Activated B cell treated with CpG ODN at 0.5 μM for 24 hours (primary cell): ENCODE measurements around the gene ZBTB16. TPM values are rescaled to one million over a fixed set of nuclear protein-coding genes. Genes with fewer than 3 reads are reported as not detected.
A peak's percentile ranks its signal among the peaks of the same experiment; 100 is the strongest.

ENCODE experiments used
- ATAC-seq: fragments of 200-7000 bp; cut with Tn5 transposase; one replicate; pipeline ENCODE4 v1.10.0; 2021; ENCODE audit warnings: low read depth, mild to moderate bottlenecking, moderate library complexity
- CTCF ChIA-PET: fragments of 350-600 bp; sonication (Branson Sonifier 250); formaldehyde crosslinking; loops from one replicate; lab custom pipeline; 2021; ENCODE audit warnings: antibody characterized with exemption; lab: Charles Lee
- POLR2A ChIA-PET: fragments of 350-600 bp; sonication (Branson Sonifier 250); formaldehyde crosslinking; loops from one replicate; lab custom pipeline; 2021; ENCODE audit warnings: antibody characterized with exemption; lab: Charles Lee
- DNase-seq: peaks from one replicate; pipeline ENCODE4 v3.0.0; 2022
- H3K27ac Mint-ChIP-seq: one replicate; pipeline ENCODE4 v1.8.0; 2020; ENCODE audit warnings: mixed read lengths
- H3K27me3 Mint-ChIP-seq: one replicate; pipeline ENCODE4 v1.8.0; 2021; ENCODE audit warnings: mixed read lengths
- H3K36me3 Mint-ChIP-seq: one replicate; pipeline ENCODE4 v1.8.0; 2021; ENCODE audit warnings: low read depth, mixed read lengths
- H3K4me1 Mint-ChIP-seq: one replicate; pipeline ENCODE4 v1.8.0; 2021; ENCODE audit warnings: mixed read lengths
- H3K4me3 Mint-ChIP-seq: one replicate; pipeline ENCODE4 v1.8.0; 2020; ENCODE audit warnings: mild to moderate bottlenecking, mixed read lengths
- H3K9me3 Mint-ChIP-seq: one replicate; pipeline ENCODE4 v1.8.0; 2020; ENCODE audit warnings: mixed read lengths
- intact Hi-C: fragments of 100-400 bp; cut with micrococcal nuclease; formaldehyde crosslinking; loops from one replicate; pipeline ENCODE4 v1.15.1; 2024
- total RNA-seq: library from RNA; stranded (reverse); gene quantifications from 2 replicates; pipeline ENCODE4 v1.2.3, GENCODE V29; 2022
- TF ChIP-seq, protein P1 (sequence below): fragments of 200-600 bp; IDR thresholded peaks from one replicate; pipeline ENCODE4 v1.8.0; 2022; ENCODE audit warnings: antibody characterized with exemption, mild to moderate bottlenecking

ZBTB16 gene
- total RNA-seq, 1 donor from 2014 or later = 2.5 TPM

DNA sequence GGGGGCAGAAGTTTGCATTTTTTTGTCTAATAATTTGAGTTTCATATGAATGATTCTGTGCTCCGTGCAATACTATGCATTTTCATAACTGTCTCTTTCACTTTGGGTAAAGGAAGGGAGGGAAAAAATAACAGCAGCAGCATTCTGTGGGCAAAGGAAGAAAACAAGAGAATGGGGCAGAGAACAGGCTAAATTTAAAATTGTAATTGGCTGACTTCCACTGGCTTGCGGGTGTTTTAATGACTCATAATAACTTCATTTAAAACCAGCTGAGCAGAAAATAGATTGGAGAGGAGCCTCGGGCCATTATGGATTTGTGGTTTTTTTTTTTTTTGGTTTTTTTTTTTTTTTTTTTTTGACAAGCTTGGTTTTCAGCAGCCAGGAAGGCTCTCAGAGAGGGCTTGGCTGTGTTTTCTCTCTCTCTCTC is 107.4 kb downstream of the ZBTB16 start:
- ATAC-seq (peak; percentile 27), DNase-seq (no peak)
- ChIA-PET CTCF (interaction anchor here (1.9 to 3.9 kb wide), 2 partner anchors 14 to 94 kb away, joined by 5 to 11 read pairs; no protein-coding TSS in a partner anchor), POLR2A (interaction anchor here (0.6 kb wide), 1 partner anchor 36 kb away, joined by 3 read pairs; no protein-coding TSS in a partner anchor)
- peak overlapping the region; percentile 71 for H3K27ac Mint-ChIP-seq
- H3K4me3 Mint-ChIP-seq = peak overlapping the region; percentile 65
- H3K36me3 Mint-ChIP-seq = no peaks in the 10 kb centered on the region
- H3K4me1 Mint-ChIP-seq = peaks cover 88% of the 10 kb centered on the region
- no peaks in the 10 kb centered on the region for H3K9me3 Mint-ChIP-seq
- intact Hi-C loops = loop anchor here (10.0 kb wide), 1 partner anchor 238 kb away; the partner anchor contains the start of genes C11orf71 and RBM7
- no peaks in the 10 kb centered on the region for H3K27me3 Mint-ChIP-seq
- TF ChIP-seq, protein P1, sequence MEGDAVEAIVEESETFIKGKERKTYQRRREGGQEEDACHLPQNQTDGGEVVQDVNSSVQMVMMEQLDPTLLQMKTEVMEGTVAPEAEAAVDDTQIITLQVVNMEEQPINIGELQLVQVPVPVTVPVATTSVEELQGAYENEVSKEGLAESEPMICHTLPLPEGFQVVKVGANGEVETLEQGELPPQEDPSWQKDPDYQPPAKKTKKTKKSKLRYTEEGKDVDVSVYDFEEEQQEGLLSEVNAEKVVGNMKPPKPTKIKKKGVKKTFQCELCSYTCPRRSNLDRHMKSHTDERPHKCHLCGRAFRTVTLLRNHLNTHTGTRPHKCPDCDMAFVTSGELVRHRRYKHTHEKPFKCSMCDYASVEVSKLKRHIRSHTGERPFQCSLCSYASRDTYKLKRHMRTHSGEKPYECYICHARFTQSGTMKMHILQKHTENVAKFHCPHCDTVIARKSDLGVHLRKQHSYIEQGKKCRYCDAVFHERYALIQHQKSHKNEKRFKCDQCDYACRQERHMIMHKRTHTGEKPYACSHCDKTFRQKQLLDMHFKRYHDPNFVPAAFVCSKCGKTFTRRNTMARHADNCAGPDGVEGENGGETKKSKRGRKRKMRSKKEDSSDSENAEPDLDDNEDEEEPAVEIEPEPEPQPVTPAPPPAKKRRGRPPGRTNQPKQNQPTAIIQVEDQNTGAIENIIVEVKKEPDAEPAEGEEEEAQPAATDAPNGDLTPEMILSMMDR = no peak

- Mint-ChIP-seq H3K36me3 (no peaks in the 10 kb centered on the region), H3K27me3 (no peaks in the 10 kb centered on the region), H3K9me3 (no peaks in the 10 kb centered on the region), H3K4me1 (peaks cover 88% of the 10 kb centered on the region), H3K4me3 (peak overlapping the region; percentile 65), H3K27ac (no peak overlapping the region)
- CTCF ChIA-PET = interaction anchor here (1.9 to 3.9 kb wide), 2 partner anchors 13 to 94 kb away, joined by 5 to 11 read pairs; no protein-coding TSS in a partner anchor
- intact Hi-C loops = loop anchor here (10.0 kb wide), 1 partner anchor 237 kb away; the partner anchor contains the start of genes C11orf71 and RBM7
- DNase-seq = no peak
- POLR2A ChIA-PET = interaction anchor here (0.6 kb wide), 1 partner anchor 36 kb away, joined by 3 read pairs; no protein-coding TSS in a partner anchor
- ATAC-seq = no peak
- TF ChIP-seq, protein P1 = no peak
Measured at GRCh38 chr11:114167355-114167754, 107.8 kb downstream of the ZBTB16 start.

DNA sequence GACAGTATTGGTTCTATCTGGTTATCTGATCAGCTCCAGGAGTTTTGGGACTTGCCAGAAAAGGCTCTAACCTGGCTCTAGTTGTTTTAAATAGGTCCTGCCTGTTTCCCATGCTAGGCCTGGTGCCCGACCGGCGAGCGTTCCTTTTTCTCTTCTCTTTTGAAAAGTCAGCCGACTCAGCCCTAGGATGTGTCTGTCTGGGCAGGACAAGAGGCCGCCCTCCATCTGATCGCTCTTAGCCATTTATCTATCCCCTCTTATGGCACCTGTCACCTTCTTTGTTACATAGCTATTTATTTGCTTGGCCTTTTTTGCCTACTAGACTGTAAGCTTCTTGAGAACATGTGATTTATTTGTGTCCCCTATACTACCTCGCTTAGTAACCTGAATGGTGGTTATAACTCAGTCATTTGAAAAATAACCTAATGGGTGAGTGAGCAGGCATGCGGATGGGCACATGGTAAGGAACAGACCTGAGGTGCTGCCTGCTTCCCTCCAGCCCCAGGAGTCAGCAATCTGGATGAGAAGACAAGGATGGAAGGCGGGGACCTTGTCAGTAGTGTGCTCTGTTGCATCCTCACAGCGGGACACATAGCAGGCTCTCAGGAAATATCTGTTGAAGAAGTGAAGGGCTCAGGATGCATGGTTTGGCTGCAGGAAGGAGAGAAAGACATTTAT is 108.4 kb downstream of the ZBTB16 start:
- POLR2A ChIA-PET = interaction anchor here (1.0 kb wide), 1 partner anchor 107 kb away, joined by 3 read pairs; no protein-coding TSS in a partner anchor
- H3K4me1 Mint-ChIP-seq = peaks cover 88% of the 10 kb centered on the region
- intact Hi-C loops = loop anchor here (10.0 kb wide), 1 partner anchor 237 kb away; the partner anchor contains the start of genes C11orf71 and RBM7
- H3K27me3 Mint-ChIP-seq = no peaks in the 10 kb centered on the region
- H3K4me3 Mint-ChIP-seq = no peak overlapping the region
- DNase-seq (no peak), ATAC-seq (no peak)
- no peaks in the 10 kb centered on the region for H3K9me3 Mint-ChIP-seq
- H3K36me3 Mint-ChIP-seq = no peaks in the 10 kb centered on the region
- TF ChIP-seq, protein P1 = no peak
- CTCF ChIA-PET = interaction anchor here (1.9 to 3.9 kb wide), 2 partner anchors 13 to 93 kb away, joined by 5 to 11 read pairs; no protein-coding TSS in a partner anchor
- H3K27ac Mint-ChIP-seq = no peak overlapping the region

DNA sequence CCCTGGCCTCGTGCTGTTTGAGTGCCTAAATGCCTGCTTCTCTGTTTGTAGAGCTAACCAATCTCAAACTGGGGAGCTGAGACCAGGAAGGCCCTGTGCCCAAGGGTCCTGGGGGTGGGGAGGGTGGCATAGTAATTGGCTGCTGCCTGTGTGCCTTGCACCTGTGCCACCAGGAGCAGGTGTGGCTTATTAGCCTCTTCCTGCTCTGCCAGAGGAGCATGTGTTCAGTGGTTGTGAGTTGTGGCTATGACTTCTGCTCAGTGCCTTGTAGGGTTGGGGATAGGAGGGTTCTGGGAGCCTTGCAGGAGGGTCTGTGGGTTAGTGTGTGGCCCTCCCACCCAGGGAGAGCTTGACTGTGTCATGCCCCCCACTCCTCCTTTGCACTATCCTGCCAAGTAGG is 109.2 kb downstream of the ZBTB16 start:
- Mint-ChIP-seq H3K36me3 (no peaks in the 10 kb centered on the region), H3K27ac (no peak overlapping the region), H3K4me1 (peaks cover 89% of the 10 kb centered on the region), H3K9me3 (no peaks in the 10 kb centered on the region), H3K4me3 (no peak overlapping the region), H3K27me3 (no peaks in the 10 kb centered on the region)
- no peak for ATAC-seq
- CTCF ChIA-PET = interaction anchor here (1.1 kb wide), 1 partner anchor 273 kb away, joined by 6 read pairs; no protein-coding TSS in a partner anchor
- DNase-seq = no peak
- intact Hi-C loops = loop anchor here (10.0 kb wide), 1 partner anchor 236 kb away; the partner anchor contains the start of genes C11orf71 and RBM7
- POLR2A ChIA-PET = interaction anchor here (1.0 to 1.3 kb wide), 2 partner anchors 15 to 108 kb away, joined by 3 read pairs; no protein-coding TSS in a partner anchor
- TF ChIP-seq, protein P1 = no peak
